HL-60 (cell line): ENCODE results near the gene STAM.

Experiments
- DNase-seq, 2 experiments: peaks; one replicate each; pipeline ENCODE4 v3.0.0-alpha.2; 2010 to 2020; ENCODE audit warnings: low read depth in 1 of 2, low spot score in 1 of 2
- H3K27ac ChIP-seq: fragments of 250-450 bp; sonication (Bioruptor Pico); replicated peaks from 2 replicates; pipeline ENCODE4 v1.5.1; 2020; ENCODE audit warnings: mild to moderate bottlenecking, moderate library complexity
- H3K27me3 ChIP-seq: fragments of 250-450 bp; sonication (Bioruptor Pico); 2 replicates; pipeline ENCODE4 v1.5.1; 2021; ENCODE audit warnings: mild to moderate bottlenecking, moderate library complexity; ENCODE audit not compliant: insufficient read depth, poor library complexity, severe bottlenecking
- H3K4me3 ChIP-seq: replicated peaks from 2 replicates; pipeline ENCODE4 v1.5.1; 2011; ENCODE audit warnings: mild to moderate bottlenecking, control low read depth, low read length; ENCODE audit not compliant: insufficient read depth
- CTCF ChIP-seq: IDR thresholded peaks from one replicate; pipeline ENCODE4 v1.5.1; 2011; ENCODE audit warnings: low read length, control low read depth, inconsistent platforms; ENCODE audit not compliant: insufficient read depth
- GABPA ChIP-seq: IDR thresholded peaks from 2 replicates; pipeline ENCODE4 v1.6.1; 2012; ENCODE audit warnings: low read depth
- POLR2AphosphoS5 ChIP-seq: IDR thresholded peaks from 2 replicates; pipeline ENCODE4 v1.6.1; 2012; ENCODE audit warnings: low read depth
- REST ChIP-seq: IDR thresholded peaks from 2 replicates; pipeline ENCODE4 v1.6.1; 2012; ENCODE audit warnings: low read depth; ENCODE audit not compliant: insufficient replicate concordance
- SPI1 ChIP-seq: IDR thresholded peaks from 2 replicates; pipeline ENCODE4 v1.6.1; 2012; ENCODE audit warnings: low read depth, mild to moderate bottlenecking, borderline replicate concordance

The STAM gene

GRCh38 chr10:17708821-17709220, 64.9 kb downstream of the STAM start:
- Histone ChIP-seq H3K4me3 (no peak overlapping the region), H3K27ac (no peak overlapping the region), H3K27me3 (no peaks in the 10 kb centered on the region)
- TF ChIP-seq CTCF, result no peak
- no peak for TF ChIP-seq SPI1
- TF ChIP-seq POLR2AphosphoS5, result no peak
- TF ChIP-seq GABPA, result no peak
- no peak for TF ChIP-seq REST
- no peak for DNase-seq

DNA sequence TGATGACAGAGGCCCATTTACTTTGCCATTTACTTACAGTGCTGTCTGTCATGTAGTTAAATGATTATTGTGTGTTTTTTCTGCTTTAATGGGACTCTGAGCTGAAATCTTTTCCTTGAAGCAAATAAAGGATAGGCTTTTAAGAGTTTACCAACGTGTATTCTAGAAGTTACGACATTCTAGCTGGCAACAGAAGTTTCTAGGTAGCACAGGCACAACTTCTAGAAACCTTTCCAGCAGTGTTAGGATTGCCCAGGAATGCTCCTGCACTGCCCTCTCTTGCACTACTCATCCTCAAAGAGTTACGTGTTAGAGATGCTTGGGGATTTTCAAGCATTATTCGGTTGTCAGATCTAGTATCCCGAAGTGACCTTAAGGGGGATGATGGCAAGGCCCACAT, 65.5 kb downstream of the STAM start:
- Histone ChIP-seq H3K4me3 (no peak overlapping the region), H3K27me3 (no peaks in the 10 kb centered on the region), H3K27ac (no peak overlapping the region)
- no peak for TF ChIP-seq POLR2AphosphoS5
- no peak for TF ChIP-seq REST
- DNase-seq, result no peak

GRCh38 chr10:17710181-17710580, 66.2 kb downstream of the STAM start:
- no peaks in the 10 kb centered on the region for H3K27me3 ChIP-seq
- TF ChIP-seq CTCF (no peak), REST (no peak), POLR2AphosphoS5 (no peak), GABPA (no peak), SPI1 (no peak)
- DNase-seq, result no peak
- no peak overlapping the region for H3K4me3 ChIP-seq
- H3K27ac ChIP-seq, result no peak overlapping the region

- DNase-seq, result no peak
- Histone ChIP-seq H3K4me3 (no peak overlapping the region), H3K27ac (no peak overlapping the region), H3K27me3 (no peaks in the 10 kb centered on the region)
- TF ChIP-seq SPI1 (no peak), REST (no peak), POLR2AphosphoS5 (no peak), CTCF (no peak), GABPA (no peak)
These were observed 68.1 kb downstream of the STAM start for GRCh38 chr10:17712053-17712452.
